Breast epithelium (tissue), 3 donors: ENCODE results near the gene PLA2G15.

Source experiments
- POLR2AphosphoS5 ChIP-seq, 3 donors: sonication (generic); formaldehyde crosslinking; IDR thresholded peaks; one replicate each; pipeline ENCODE4 v1.6.1; 2017; ENCODE audit warnings: antibody characterized with exemption in 3 of 3
- TF ChIP-seq, protein P1 (sequence below), 3 donors: fragments of 450-650 bp; IDR thresholded peaks; one replicate each; pipeline ENCODE4 v1.5.1; 2016 to 2017; ENCODE audit warnings: antibody characterized with exemption in 3 of 3, mild to moderate bottlenecking in 3 of 3, moderate library complexity in 3 of 3

- TF ChIP-seq, protein P1, sequence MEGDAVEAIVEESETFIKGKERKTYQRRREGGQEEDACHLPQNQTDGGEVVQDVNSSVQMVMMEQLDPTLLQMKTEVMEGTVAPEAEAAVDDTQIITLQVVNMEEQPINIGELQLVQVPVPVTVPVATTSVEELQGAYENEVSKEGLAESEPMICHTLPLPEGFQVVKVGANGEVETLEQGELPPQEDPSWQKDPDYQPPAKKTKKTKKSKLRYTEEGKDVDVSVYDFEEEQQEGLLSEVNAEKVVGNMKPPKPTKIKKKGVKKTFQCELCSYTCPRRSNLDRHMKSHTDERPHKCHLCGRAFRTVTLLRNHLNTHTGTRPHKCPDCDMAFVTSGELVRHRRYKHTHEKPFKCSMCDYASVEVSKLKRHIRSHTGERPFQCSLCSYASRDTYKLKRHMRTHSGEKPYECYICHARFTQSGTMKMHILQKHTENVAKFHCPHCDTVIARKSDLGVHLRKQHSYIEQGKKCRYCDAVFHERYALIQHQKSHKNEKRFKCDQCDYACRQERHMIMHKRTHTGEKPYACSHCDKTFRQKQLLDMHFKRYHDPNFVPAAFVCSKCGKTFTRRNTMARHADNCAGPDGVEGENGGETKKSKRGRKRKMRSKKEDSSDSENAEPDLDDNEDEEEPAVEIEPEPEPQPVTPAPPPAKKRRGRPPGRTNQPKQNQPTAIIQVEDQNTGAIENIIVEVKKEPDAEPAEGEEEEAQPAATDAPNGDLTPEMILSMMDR (IDR thresholded peaks at IDR 0.05), result no peak
- TF ChIP-seq POLR2AphosphoS5 (IDR thresholded peaks at IDR 0.05), result no peak
Measured at GRCh38 chr16:68263559-68264127, 18.5 kb downstream of the PLA2G15 start.
